Upper lobe of left lung (tissue), 4 donors: ENCODE results near the gene C22orf31.

Source experiments
- EP300 ChIP-seq, 4 donors: sonication (generic); formaldehyde crosslinking; IDR thresholded peaks; one replicate each; pipeline ENCODE4 v1.5.1; 2017; ENCODE audit warnings: antibody characterized with exemption in 4 of 4, control low read depth in 2 of 4
- POLR2A ChIP-seq, 4 donors: fragments of 450-650 bp; IDR thresholded peaks; one replicate each; pipeline ENCODE4 v1.5.1; 2016 to 2017; ENCODE audit warnings: antibody characterized with exemption in 4 of 4, mild to moderate bottlenecking in 2 of 4
- POLR2AphosphoS5 ChIP-seq, 2 donors: sonication (generic); formaldehyde crosslinking; IDR thresholded peaks; one replicate each; pipeline ENCODE4 v1.5.1; 2017; ENCODE audit warnings: antibody characterized with exemption in 2 of 2
- TF ChIP-seq, protein P1 (sequence below), 6 experiments: fragments of 450-650 bp in 4 of 6; fragments of 200-600 bp in 2 of 6; sonication (generic) in 2 of 6; IDR thresholded peaks; one replicate each; pipeline ENCODE4 v1.5.1; 2016 to 2019; ENCODE audit warnings: antibody characterized with exemption in 6 of 6

DNA sequence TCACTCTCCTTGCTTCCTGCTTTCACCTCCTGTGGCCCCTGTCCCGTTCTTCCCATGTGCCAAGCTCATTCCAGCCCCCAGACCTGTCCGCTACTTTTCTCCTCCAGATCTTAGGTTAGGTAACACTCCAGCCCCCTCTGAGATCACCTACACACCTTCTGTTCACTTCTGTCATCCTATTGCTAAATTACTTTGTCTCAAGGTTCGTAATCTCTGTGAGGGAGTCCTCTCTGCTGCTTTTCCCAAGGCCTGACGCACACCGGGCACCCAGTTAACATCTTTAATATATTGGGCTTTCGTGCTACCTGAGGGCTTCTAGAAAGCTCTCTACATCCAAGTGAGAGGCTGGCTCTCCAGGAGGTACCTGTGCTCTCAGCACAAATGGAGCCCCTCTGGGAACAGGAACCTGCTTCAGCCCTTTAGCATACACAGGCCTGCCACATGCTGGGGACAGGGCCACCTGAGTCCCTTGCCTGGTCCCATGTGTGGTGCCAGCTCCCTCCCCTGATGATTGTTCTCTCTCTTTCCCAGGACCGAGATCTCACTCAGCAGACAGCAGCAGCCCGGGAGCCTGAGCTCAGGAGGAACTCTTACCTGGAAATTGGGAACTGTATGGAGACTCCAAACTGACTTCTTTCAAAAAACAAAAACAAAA is 8.5 kb downstream of the C22orf31 start:
- TF ChIP-seq, protein P1, sequence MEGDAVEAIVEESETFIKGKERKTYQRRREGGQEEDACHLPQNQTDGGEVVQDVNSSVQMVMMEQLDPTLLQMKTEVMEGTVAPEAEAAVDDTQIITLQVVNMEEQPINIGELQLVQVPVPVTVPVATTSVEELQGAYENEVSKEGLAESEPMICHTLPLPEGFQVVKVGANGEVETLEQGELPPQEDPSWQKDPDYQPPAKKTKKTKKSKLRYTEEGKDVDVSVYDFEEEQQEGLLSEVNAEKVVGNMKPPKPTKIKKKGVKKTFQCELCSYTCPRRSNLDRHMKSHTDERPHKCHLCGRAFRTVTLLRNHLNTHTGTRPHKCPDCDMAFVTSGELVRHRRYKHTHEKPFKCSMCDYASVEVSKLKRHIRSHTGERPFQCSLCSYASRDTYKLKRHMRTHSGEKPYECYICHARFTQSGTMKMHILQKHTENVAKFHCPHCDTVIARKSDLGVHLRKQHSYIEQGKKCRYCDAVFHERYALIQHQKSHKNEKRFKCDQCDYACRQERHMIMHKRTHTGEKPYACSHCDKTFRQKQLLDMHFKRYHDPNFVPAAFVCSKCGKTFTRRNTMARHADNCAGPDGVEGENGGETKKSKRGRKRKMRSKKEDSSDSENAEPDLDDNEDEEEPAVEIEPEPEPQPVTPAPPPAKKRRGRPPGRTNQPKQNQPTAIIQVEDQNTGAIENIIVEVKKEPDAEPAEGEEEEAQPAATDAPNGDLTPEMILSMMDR (IDR thresholded peaks at IDR 0.05), result no peak
- TF ChIP-seq POLR2A (IDR thresholded peaks at IDR 0.05), result no peak
- TF ChIP-seq POLR2AphosphoS5 (IDR thresholded peaks at IDR 0.05), result no peak
- no peak for TF ChIP-seq EP300 (IDR thresholded peaks at IDR 0.05)
